Trophoblast cell (in vitro differentiated cells and primary cell): ENCODE data around the gene NUDT5.
"Not testable (repeated sequence)": the region's sequence is repeated elsewhere in the genome, so short reads cannot be mapped to it uniquely, and the experiment has no call there.

Experiments used
- DNase-seq, 2 donors: peaks; one replicate each; pipeline ENCODE4 v3.0.0-alpha.2; 2016
- H2AFZ ChIP-seq: 2 replicates; pipeline ENCODE4 v1.6.1; 2013; ENCODE audit warnings: low read length, moderate library complexity, mild to moderate bottlenecking; ENCODE audit not compliant: insufficient read depth, poor library complexity
- H2AK5ac ChIP-seq: 2 replicates; pipeline ENCODE4 v1.6.1; 2013; ENCODE audit warnings: mild to moderate bottlenecking, low read length
- H2BK120ac ChIP-seq: 2 replicates; pipeline ENCODE4 v1.6.1; 2013; ENCODE audit warnings: low read length, mild to moderate bottlenecking, moderate library complexity; ENCODE audit not compliant: insufficient read depth, poor library complexity
- H2BK12ac ChIP-seq: 2 replicates; pipeline ENCODE4 v1.6.1; 2013; ENCODE audit warnings: mild to moderate bottlenecking, low read length, moderate library complexity
- H2BK5ac ChIP-seq: 2 replicates; pipeline ENCODE4 v1.6.1; 2013; ENCODE audit warnings: low read length, low read depth, moderate library complexity, mild to moderate bottlenecking; ENCODE audit not compliant: poor library complexity
- H3K14ac ChIP-seq: 2 replicates; pipeline ENCODE4 v1.6.1; 2013; ENCODE audit warnings: mild to moderate bottlenecking, low read length
- H3K18ac ChIP-seq: 2 replicates; pipeline ENCODE4 v1.6.1; 2013; ENCODE audit warnings: mild to moderate bottlenecking, low read length
- H3K23ac ChIP-seq: 2 replicates; pipeline ENCODE4 v1.6.1; 2013; ENCODE audit warnings: low read length
- H3K27ac ChIP-seq: 2 replicates; pipeline ENCODE4 v1.5.1; 2013; ENCODE audit warnings: low read depth, mild to moderate bottlenecking, inconsistent platforms, low read length, moderate library complexity
- H3K27me3 ChIP-seq: 2 replicates; pipeline ENCODE4 v1.6.1; 2013; ENCODE audit warnings: inconsistent platforms, mild to moderate bottlenecking, low read length, moderate library complexity; ENCODE audit not compliant: insufficient read depth
- H3K36me3 ChIP-seq, 2 experiments: 1 replicate in 1 of 2; 2 replicates in 1 of 2; pipeline ENCODE4 v1.6.1; 2013; ENCODE audit warnings: low read length in 2 of 2, mild to moderate bottlenecking in 2 of 2, moderate library complexity in 1 of 2; ENCODE audit not compliant: insufficient read depth in 2 of 2, control insufficient read depth in 1 of 2
- H3K4ac ChIP-seq: 2 replicates; pipeline ENCODE4 v1.6.1; 2013; ENCODE audit warnings: low read depth, mild to moderate bottlenecking, low read length, moderate library complexity
- H3K4me1 ChIP-seq, 2 experiments: 1 replicate in 1 of 2; 2 replicates in 1 of 2; pipeline ENCODE4 v1.6.1; 2013; ENCODE audit warnings: low read length in 2 of 2, mild to moderate bottlenecking in 2 of 2, moderate library complexity in 1 of 2; ENCODE audit not compliant: insufficient read depth in 2 of 2, control insufficient read depth in 1 of 2
- H3K4me2 ChIP-seq: 2 replicates; pipeline ENCODE4 v1.6.1; 2013; ENCODE audit warnings: inconsistent platforms, mild to moderate bottlenecking, low read length, moderate library complexity
- H3K4me3 ChIP-seq: 2 replicates; pipeline ENCODE4 v1.5.1; 2013; ENCODE audit warnings: mild to moderate bottlenecking, low read depth, low read length, inconsistent platforms
- H3K79me1 ChIP-seq: one replicate; pipeline ENCODE4 v1.6.1; 2013; ENCODE audit warnings: low read length
- H3K79me2 ChIP-seq: 2 replicates; pipeline ENCODE4 v1.6.1; 2013; ENCODE audit warnings: low read length, mild to moderate bottlenecking; ENCODE audit not compliant: control insufficient read depth, insufficient read depth, poor library complexity
- H3K9ac ChIP-seq: 2 replicates; pipeline ENCODE4 v1.6.1; 2013; ENCODE audit warnings: mild to moderate bottlenecking, low read length
- H3K9me3 ChIP-seq: 2 replicates; pipeline ENCODE4 v1.6.1; 2013; ENCODE audit warnings: low read depth, mild to moderate bottlenecking, control low read depth, inconsistent platforms, low read length; ENCODE audit not compliant: insufficient read depth
- H4K12ac ChIP-seq: 2 replicates; pipeline ENCODE4 v1.6.1; 2013; ENCODE audit warnings: low read depth, mild to moderate bottlenecking, low read length, moderate library complexity
- H4K8ac ChIP-seq: 2 replicates; pipeline ENCODE4 v1.6.1; 2013; ENCODE audit warnings: low read depth, mild to moderate bottlenecking, low read length, moderate library complexity
- H4K91ac ChIP-seq: one replicate; pipeline ENCODE4 v1.6.1; 2013; ENCODE audit warnings: low read depth, mild to moderate bottlenecking, low read length, moderate library complexity
- WGBS: extraction: QIAGEN DNeasy Blood & Tissue Kit; methylation state at CpG from one replicate; pipeline ENCODE4 v1.1.7; 2013; ENCODE audit warnings: missing lambda C conversion rate; ENCODE audit not compliant: insufficient read length, insufficient coverage; ENCODE audit errors: extremely low coverage; 5-methylcytosine and 5-hydroxymethylcytosine counted together

Gene NUDT5

GRCh38 chr10:12228851-12229250, 33.2 kb upstream of the NUDT5 start:
- Histone ChIP-seq H3K9me3 (peaks cover 5% of the 10 kb centered on the region), H3K9ac (no peak overlapping the region), H3K23ac (no peak overlapping the region), H2AFZ (no peak overlapping the region), H3K36me3 (peaks cover 33 to 34% of the 10 kb centered on the region in 2 experiments), H3K79me1 (no peaks in the 10 kb centered on the region), H3K79me2 (no peaks in the 10 kb centered on the region), H2BK5ac (no peak overlapping the region), H4K8ac (no peak overlapping the region), H4K12ac (no peak overlapping the region), H2AK5ac (no peak overlapping the region), H3K4me1 (no peaks in the 10 kb centered on the region), H3K18ac (no peak overlapping the region), H4K91ac (no peak overlapping the region), H3K4ac (no peak overlapping the region), H3K4me3 (no peak overlapping the region), H3K27me3 (no peaks in the 10 kb centered on the region), H3K14ac (no peak overlapping the region), H3K27ac (no peak overlapping the region), H2BK12ac (no peak overlapping the region), H2BK120ac (no peak overlapping the region), H3K4me2 (no peak overlapping the region)
- WGBS: no CpG with 5 or more reads among the region's 11 CpGs
- DNase-seq: peak; percentile 80 to 81

GRCh38 chr10:12226438-12226837, 30.7 kb upstream of the NUDT5 start:
- H2BK12ac ChIP-seq: not testable (repeated sequence)

GRCh38 chr10:12225444-12225843, 29.8 kb upstream of the NUDT5 start:
- no peak overlapping the region for H4K8ac ChIP-seq
- H3K4me3 ChIP-seq: no peak overlapping the region
- H2BK5ac ChIP-seq: no peak overlapping the region
- H3K79me1 ChIP-seq: no peaks in the 10 kb centered on the region
- no peak overlapping the region for H3K4ac ChIP-seq
- H3K23ac ChIP-seq: no peak overlapping the region
- H3K18ac ChIP-seq: no peak overlapping the region
- no peak overlapping the region for H2BK120ac ChIP-seq
- H3K14ac ChIP-seq: no peak overlapping the region
- H2AFZ ChIP-seq: no peak overlapping the region
- no peak overlapping the region for H4K91ac ChIP-seq
- no peak overlapping the region for H3K9ac ChIP-seq
- no peak overlapping the region for H3K27ac ChIP-seq
- no peak overlapping the region for H2AK5ac ChIP-seq
- H4K12ac ChIP-seq: no peak overlapping the region
- H3K27me3 ChIP-seq: no peaks in the 10 kb centered on the region
- H3K9me3 ChIP-seq: peaks cover 5% of the 10 kb centered on the region
- H3K4me1 ChIP-seq: no peaks in the 10 kb centered on the region
- no peak overlapping the region for H2BK12ac ChIP-seq
- no peaks in the 10 kb centered on the region for H3K79me2 ChIP-seq
- WGBS: no CpG with 5 or more reads among the region's 2 CpGs
- no peak overlapping the region for H3K4me2 ChIP-seq
- peaks cover 29 to 30% of the 10 kb centered on the region in 2 experiments for H3K36me3 ChIP-seq
- DNase-seq: no peak

More at GRCh38 chr10:12226438-12226837, 30.7 kb upstream of the NUDT5 start:
- H3K18ac ChIP-seq, H4K91ac ChIP-seq, H2AFZ ChIP-seq, H3K23ac ChIP-seq, H3K4ac ChIP-seq, H3K27me3 ChIP-seq, H2BK120ac ChIP-seq, H3K27ac ChIP-seq, H3K4me1 ChIP-seq, H3K4me2 ChIP-seq, H3K9ac ChIP-seq, DNase-seq, H2AK5ac ChIP-seq, H3K79me2 ChIP-seq, H3K4me3 ChIP-seq, H3K9me3 ChIP-seq, H3K14ac ChIP-seq, H4K8ac ChIP-seq, H3K79me1 ChIP-seq, H2BK5ac ChIP-seq, H4K12ac ChIP-seq: not testable (repeated sequence)
- WGBS: no CpG with 5 or more reads among the region's 28 CpGs
- H3K36me3 ChIP-seq: peaks cover 30 to 31% of the 10 kb centered on the region in 2 experiments

- H4K12ac ChIP-seq: no peak overlapping the region
- no peaks in the 10 kb centered on the region for H3K79me1 ChIP-seq
- H3K4me2 ChIP-seq: no peak overlapping the region
- H4K8ac ChIP-seq: no peak overlapping the region
- H3K18ac ChIP-seq: no peak overlapping the region
- no peak overlapping the region for H3K14ac ChIP-seq
- WGBS: no CpG with 5 or more reads among the region's 10 CpGs
- no peak overlapping the region for H2BK12ac ChIP-seq
- no peak overlapping the region for H3K23ac ChIP-seq
- no peaks in the 10 kb centered on the region for H3K27me3 ChIP-seq
- no peak overlapping the region for H3K27ac ChIP-seq
- H3K4me3 ChIP-seq: no peak overlapping the region
- no peak overlapping the region for H2AFZ ChIP-seq
- H2AK5ac ChIP-seq: no peak overlapping the region
- H3K4ac ChIP-seq: no peak overlapping the region
- H2BK120ac ChIP-seq: no peak overlapping the region
- H3K9ac ChIP-seq: no peak overlapping the region
- H3K9me3 ChIP-seq: peaks cover 3% of the 10 kb centered on the region
- no peaks in the 10 kb centered on the region for H3K4me1 ChIP-seq
- no peak overlapping the region for H4K91ac ChIP-seq
- peaks cover 31 to 37% of the 10 kb centered on the region in 2 experiments for H3K36me3 ChIP-seq
- H2BK5ac ChIP-seq: no peak overlapping the region
- DNase-seq: no peak
- H3K79me2 ChIP-seq: no peaks in the 10 kb centered on the region
These were observed 25.9 kb upstream of the NUDT5 start for GRCh38 chr10:12221323-12222298.
